H1 (cell line): ENCODE results near the gene MRRF. TPM values are rescaled to one million over a fixed set of nuclear protein-coding genes. Genes with fewer than 3 reads are reported as not detected.
"Not testable (repeated sequence)": the region's sequence is repeated elsewhere in the genome, so short reads cannot be mapped to it uniquely, and the experiment has no call there.

ENCODE experiments used
- CTCF ChIA-PET: fragments of 300-600 bp; sonication (Branson Sonifier 250); formaldehyde crosslinking; loops from one replicate; lab custom pipeline; 2021; ENCODE audit not compliant: partially characterized antibody; lab: Charles Lee
- POLR2A ChIA-PET: fragments of 300-600 bp; sonication (Branson Sonifier 250); formaldehyde crosslinking; loops from one replicate; lab custom pipeline; 2021; ENCODE audit warnings: inconsistent platforms; ENCODE audit not compliant: partially characterized antibody; lab: Charles Lee
- DNase-seq, 2 experiments: peaks; one replicate each; pipeline versions ENCODE4 v3.0.0 to v3.0.0-alpha.2; 2010 to 2022; ENCODE audit warnings: low spot score in 2 of 2, low read depth in 1 of 2, mixed read lengths in 1 of 2
- FAIRE-seq: peaks from 2 replicates; lab custom pipeline; 2011; peaks lifted over from hg19 to GRCh38; lab: Jason Lieb, UNC
- H2AFZ ChIP-seq: 2 replicates; pipeline ENCODE4 v1.8.1; 2012; ENCODE audit warnings: low read length, inconsistent platforms
- H2AK5ac ChIP-seq: 2 replicates; pipeline ENCODE4 v1.6.1; 2013; ENCODE audit warnings: low read depth, low read length
- H2BK120ac ChIP-seq: replicated peaks from 2 replicates; pipeline ENCODE3; 2013; ENCODE audit warnings: low read depth, low read length, inconsistent platforms
- H2BK12ac ChIP-seq: 2 replicates; pipeline ENCODE4 v1.6.1; 2013; ENCODE audit warnings: low read depth, low read length
- H2BK15ac ChIP-seq: 2 replicates; pipeline ENCODE4 v1.6.1; 2013; ENCODE audit warnings: low read length
- H2BK20ac ChIP-seq: 2 replicates; pipeline ENCODE4 v1.6.1; 2013; ENCODE audit warnings: low read length
- H2BK5ac ChIP-seq: 2 replicates; pipeline ENCODE4 v1.6.1; 2013; ENCODE audit warnings: low read depth, low read length
- H3K14ac ChIP-seq: 2 replicates; pipeline ENCODE4 v1.6.1; 2013; ENCODE audit warnings: inconsistent platforms; ENCODE audit not compliant: insufficient read length
- H3K18ac ChIP-seq: 2 replicates; pipeline ENCODE4 v1.6.1; 2013; ENCODE audit warnings: low read length; ENCODE audit errors: extremely low read depth
- H3K23ac ChIP-seq: 2 replicates; pipeline ENCODE4 v1.6.1; 2013; ENCODE audit warnings: inconsistent platforms; ENCODE audit not compliant: insufficient read length
- H3K23me2 ChIP-seq: 2 replicates; pipeline ENCODE4 v1.6.1; 2013; ENCODE audit warnings: low read depth, low read length
- H3K27ac ChIP-seq: 2 replicates; pipeline ENCODE4 v1.6.1; 2011; ENCODE audit warnings: low read depth, low read length, inconsistent platforms
- H3K27me3 ChIP-seq, 4 experiments: replicated peaks in 1 of 4; 1 replicate in 1 of 4; 2 replicates in 3 of 4; pipeline versions ENCODE4 v1.6.1 to v1.8.1; 2011 to 2013; ENCODE audit warnings: low read length in 3 of 4, mild to moderate bottlenecking in 3 of 4, inconsistent platforms in 2 of 4, mixed read lengths in 2 of 4, moderate library complexity in 1 of 4; ENCODE audit not compliant: control insufficient read depth in 3 of 4, insufficient read depth in 3 of 4; ENCODE audit errors: extremely low read depth in 1 of 4
- H3K36me3 ChIP-seq, 4 experiments: 2 replicates each; pipeline versions ENCODE4 v1.6.1 to v1.8.1; 2011 to 2013; ENCODE audit warnings: mild to moderate bottlenecking in 4 of 4, low read length in 3 of 4, moderate library complexity in 2 of 4, control low read depth in 1 of 4, inconsistent platforms in 1 of 4; ENCODE audit not compliant: insufficient read depth in 4 of 4, control insufficient read depth in 2 of 4
- H3K4ac ChIP-seq: replicated peaks from 2 replicates; pipeline ENCODE3; 2013; ENCODE audit warnings: low read length, low read depth, mixed read lengths, inconsistent platforms; ENCODE audit not compliant: insufficient read length
- H3K4me1 ChIP-seq, 4 experiments: replicated peaks in 1 of 4; 1 replicate in 1 of 4; 2 replicates in 3 of 4; pipeline versions ENCODE4 v1.6.1 to v1.8.1; 2011 to 2013; ENCODE audit warnings: low read length in 3 of 4, inconsistent platforms in 2 of 4, mixed read lengths in 1 of 4; ENCODE audit not compliant: insufficient read depth in 4 of 4, control insufficient read depth in 3 of 4
- H3K4me2 ChIP-seq, 2 experiments: 2 replicates each; pipeline versions ENCODE4 v1.6.1 to v1.8.1; 2011 to 2013; ENCODE audit warnings: low read depth in 2 of 2, low read length in 2 of 2, control low read depth in 1 of 2, inconsistent platforms in 1 of 2, mild to moderate bottlenecking in 1 of 2; ENCODE audit not compliant: insufficient read depth in 1 of 2
- H3K4me3 ChIP-seq, 4 experiments: fragments of 200-600, 300-600 bp in 1 of 4; sonication (generic), shearing (Covaris generic), sonication (Bioruptor Twin) in 1 of 4; 2 replicates each; pipeline versions ENCODE4 v1.5.1 to v1.8.1; 2011 to 2016; ENCODE audit warnings: low read length in 4 of 4, low read depth in 3 of 4, control low read depth in 2 of 4, inconsistent platforms in 2 of 4, mild to moderate bottlenecking in 2 of 4, mixed read lengths in 1 of 4, moderate library complexity in 1 of 4; ENCODE audit not compliant: insufficient read depth in 2 of 4; ENCODE audit errors: extremely low read depth in 1 of 4
- H3K56ac ChIP-seq: replicated peaks from 2 replicates; pipeline ENCODE3; 2013; ENCODE audit warnings: low read depth, mild to moderate bottlenecking, mixed read lengths, low read length, inconsistent platforms; ENCODE audit not compliant: insufficient read length
- H3K79me1 ChIP-seq: 2 replicates; pipeline ENCODE4 v1.6.1; 2013; ENCODE audit warnings: low read depth, low read length, control low read depth
- H3K79me2 ChIP-seq, 2 experiments: 2 replicates each; pipeline versions ENCODE4 v1.6.1 to v1.8.1; 2012 to 2013; ENCODE audit warnings: low read length in 2 of 2, mild to moderate bottlenecking in 2 of 2, inconsistent platforms in 1 of 2; ENCODE audit not compliant: insufficient read depth in 2 of 2, control insufficient read depth in 1 of 2
- H3K9ac ChIP-seq, 4 experiments: replicated peaks in 1 of 4; 1 replicate in 1 of 4; 2 replicates in 3 of 4; pipeline versions ENCODE4 v1.6.1 to v1.8.1; 2011 to 2013; ENCODE audit warnings: low read depth in 3 of 4, low read length in 3 of 4, control low read depth in 2 of 4, mild to moderate bottlenecking in 2 of 4, moderate library complexity in 2 of 4, inconsistent platforms in 1 of 4; ENCODE audit errors: extremely low read depth in 1 of 4
- H3K9me3 ChIP-seq, 2 experiments: 2 replicates each; pipeline versions ENCODE4 v1.6.1 to v1.8.1; 2012 to 2013; ENCODE audit warnings: mild to moderate bottlenecking in 2 of 2, moderate library complexity in 2 of 2, control low read depth in 1 of 2, inconsistent platforms in 1 of 2, low read depth in 1 of 2, low read length in 1 of 2, mixed read lengths in 1 of 2; ENCODE audit not compliant: insufficient read depth in 2 of 2
- H4K20me1 ChIP-seq, 2 experiments: replicated peaks in 1 of 2; 2 replicates each; pipeline versions ENCODE3 to v1.8.1; 2011 to 2013; ENCODE audit warnings: inconsistent platforms in 2 of 2, low read length in 2 of 2, mild to moderate bottlenecking in 1 of 2; ENCODE audit not compliant: insufficient read depth in 2 of 2, control insufficient read depth in 1 of 2
- H4K5ac ChIP-seq: 2 replicates; pipeline ENCODE4 v1.6.1; 2013; ENCODE audit warnings: low read length, low read depth, mixed read lengths, inconsistent platforms; ENCODE audit not compliant: insufficient read length
- H4K8ac ChIP-seq: 2 replicates; pipeline ENCODE4 v1.8.0; 2013; ENCODE audit warnings: mild to moderate bottlenecking, moderate library complexity, low read length, inconsistent platforms; ENCODE audit not compliant: insufficient read depth; ENCODE audit errors: extremely low read depth
- H4K91ac ChIP-seq: replicated peaks from 2 replicates; pipeline ENCODE3; 2013; ENCODE audit warnings: low read length, mixed read lengths, inconsistent platforms; ENCODE audit not compliant: insufficient read length
- WGBS, 2 experiments: shearing (Covaris generic) in 1 of 2; methylation state at CpG; one replicate each; pipeline versions ENCODE4 v1.1.6 to v1.1.7; 2013 to 2015; ENCODE audit warnings: low lambda C conversion rate in 2 of 2, mixed read lengths in 2 of 2, inconsistent platforms in 1 of 2, low coverage in 1 of 2, missing lambda C conversion rate in 1 of 2; ENCODE audit not compliant: insufficient replicate concordance in 2 of 2, insufficient coverage in 1 of 2, insufficient read length in 1 of 2; ENCODE audit errors: extremely low coverage in 1 of 2, missing lambda C conversion rate in 1 of 2; 5-methylcytosine and 5-hydroxymethylcytosine counted together
- polyA plus RNA-seq, 7 experiments: library from polyadenylated mRNA; depleted of rRNA in 3 of 7; stranded (reverse) in 5 of 7; unstranded in 2 of 7; fragments of >200 nt in 5 of 7; fragments of 200-250 nt in 2 of 7; gene quantifications; 1 replicate in 5 of 7; 2 replicates in 1 of 7; 4 replicates in 1 of 7; pipeline versions ENCODE4 v1.2.1 to v1.2.3, GENCODE V29; 2011 to 2013; ENCODE audit warnings: missing spikeins in 2 of 7, mixed read lengths in 2 of 7
- total RNA-seq: library from RNA; stranded (reverse); fragmentation: NEBNext Ultra II Directional; extraction: Animal tissue kit (Norgen Biotek cat#: 25700); gene quantifications from 2 replicates; pipeline ENCODE4 v1.2.1, GENCODE V29; 2021

MRRF gene
- total and polyA plus RNA-seq, 2 of the 8 experiments (the other 6 are each of a cell fraction or from before 2014, with no cell fraction given) = 29.4 to 47.8 TPM

GRCh38 chr9:122330466-122330865, 65.8 kb downstream of the MRRF start:
- not testable (repeated sequence) for H3K27me3 ChIP-seq, H2AK5ac ChIP-seq, H3K56ac ChIP-seq, H2BK12ac ChIP-seq, H3K14ac ChIP-seq, H3K79me1 ChIP-seq, DNase-seq, FAIRE-seq, H3K9ac ChIP-seq, H3K4me3 ChIP-seq, H2BK120ac ChIP-seq, H3K23ac ChIP-seq, H4K5ac ChIP-seq, H3K27ac ChIP-seq, H2BK15ac ChIP-seq, H2AFZ ChIP-seq, H3K18ac ChIP-seq, H4K20me1 ChIP-seq, H3K23me2 ChIP-seq, H2BK5ac ChIP-seq, H3K79me2 ChIP-seq, H3K9me3 ChIP-seq, H2BK20ac ChIP-seq, H4K91ac ChIP-seq, H3K4ac ChIP-seq, H3K36me3 ChIP-seq, H3K4me2 ChIP-seq, H4K8ac ChIP-seq
- 87% methylated on average over 6 of the region's 6 CpGs; no CpG with 5 or more reads in 1 of the 2 experiments for WGBS, 2 experiments
- peaks cover 2 to 17% (median 14%) of the 10 kb centered on the region in 4 experiments for H3K4me1 ChIP-seq
- CTCF ChIA-PET = interaction anchor here (0.8 to 1.9 kb wide), 5 partner anchors 20 to 232 kb away, joined by 3 to 6 read pairs (median 4); no protein-coding TSS in a partner anchor
- POLR2A ChIA-PET = interaction anchor here (1.7 kb wide), 1 partner anchor 9 kb away, joined by 6 read pairs; no protein-coding TSS in a partner anchor
